NCI-H1694 (cell line): ENCODE data around the gene TMEM176B.
"Not testable (repeated sequence)": the region's sequence is repeated elsewhere in the genome, so short reads cannot be mapped to it uniquely, and the experiment has no call there.

Experiments
- DNase-seq: peaks from one replicate; lab custom pipeline; 2025; lab: John Stamatoyannopoulos, UW

The TMEM176B gene

GRCh38 chr7:150790416-150791075 is 9.6 kb downstream of the TMEM176B start:
- no peak for DNase-seq

- no peak for DNase-seq
These were observed 11.5 kb downstream of the TMEM176B start for GRCh38 chr7:150788474-150789269.

- no peak for DNase-seq
These were observed 12.6 kb downstream of the TMEM176B start for GRCh38 chr7:150787321-150788281.

- no peak for DNase-seq
These were observed 15.2 kb downstream of the TMEM176B start for GRCh38 chr7:150784954-150785353.

GRCh38 chr7:150784120-150784736 is 15.9 kb downstream of the TMEM176B start:
- no peak for DNase-seq

- DNase-seq: no peak
These were observed 18.2 kb downstream of the TMEM176B start for GRCh38 chr7:150781961-150782360.

GRCh38 chr7:150781103-150781502 is 19.1 kb downstream of the TMEM176B start:
- DNase-seq: no peak

- no peak for DNase-seq
These were observed 19.9 kb downstream of the TMEM176B start for GRCh38 chr7:150780292-150780691.

- DNase-seq: peak; percentile 86
These were observed 21.3 kb downstream of the TMEM176B start for GRCh38 chr7:150778738-150779301.

- DNase-seq: no peak
These were observed 22.0 kb downstream of the TMEM176B start for GRCh38 chr7:150778014-150778737.

GRCh38 chr7:150774131-150774530 is 26.0 kb downstream of the TMEM176B start:
- DNase-seq: not testable (repeated sequence)

- no peak for DNase-seq
These were observed 30.4 kb downstream of the TMEM176B start for GRCh38 chr7:150769768-150770167.

- no peak for DNase-seq
These were observed 33.8 kb downstream of the TMEM176B start for GRCh38 chr7:150766334-150766709.

- no peak for DNase-seq
These were observed 40.7 kb downstream of the TMEM176B start for GRCh38 chr7:150759479-150759878.

GRCh38 chr7:150756858-150757257 is 43.3 kb downstream of the TMEM176B start:
- no peak for DNase-seq

- no peak for DNase-seq
These were observed 44.0 kb downstream of the TMEM176B start for GRCh38 chr7:150756166-150756565.

GRCh38 chr7:150755473-150756099 is 44.6 kb downstream of the TMEM176B start:
- no peak for DNase-seq

GRCh38 chr7:150754951-150755350 is 45.2 kb downstream of the TMEM176B start:
- DNase-seq: no peak

- peak; percentile 52 for DNase-seq
These were observed 46.1 kb downstream of the TMEM176B start for GRCh38 chr7:150753826-150754603.

GRCh38 chr7:150753239-150753638 is 46.9 kb downstream of the TMEM176B start:
- no peak for DNase-seq
